Panc1 (cell line): ENCODE data around the gene IFNL3. TPM values are rescaled to one million over a fixed set of nuclear protein-coding genes. Genes with fewer than 3 reads are reported as not detected.

Experiments used
- ATAC-seq: fragments of 200-7000 bp; cut with Tn5 transposase; 2 replicates; pipeline ENCODE4 v1.9.1; 2020; ENCODE audit warnings: mild to moderate bottlenecking, moderate library complexity
- BruUV-seq: library from RNA; stranded (reverse); fragments of 400-500 nt; replicated peaks from 2 replicates; lab custom pipeline; 2021; lab: Mats Ljungman, UMichigan
- CTCF ChIA-PET: fragments of 300-600 bp; sonication (Branson Sonifier 250); formaldehyde crosslinking; loops from one replicate; lab custom pipeline; 2022; ENCODE audit warnings: antibody characterized with exemption; lab: Charles Lee
- POLR2A ChIA-PET: fragments of 300-600 bp; sonication (Branson Sonifier 250); formaldehyde crosslinking; loops from one replicate; lab custom pipeline; 2022; ENCODE audit warnings: antibody characterized with exemption; lab: Charles Lee
- DNase-seq: peaks from one replicate; pipeline ENCODE4 v3.0.0-alpha.2; 2010; ENCODE audit warnings: low read depth, low spot score
- H3K27ac ChIP-seq: 2 replicates; pipeline ENCODE4 v1.5.1; 2011; ENCODE audit warnings: mild to moderate bottlenecking, low read length, inconsistent platforms
- H3K27me3 ChIP-seq: fragments of 200-500 bp; sonication (Bioruptor generic); 2 replicates; pipeline ENCODE4 v1.6.0; 2014; ENCODE audit warnings: low read length, inconsistent platforms; ENCODE audit not compliant: control insufficient read depth, insufficient read depth
- H3K36me3 ChIP-seq: fragments of 200-500 bp; sonication (Bioruptor generic); 2 replicates; pipeline ENCODE4 v1.5.1; 2014; ENCODE audit warnings: inconsistent platforms, mild to moderate bottlenecking, low read length, moderate library complexity; ENCODE audit not compliant: control insufficient read depth, insufficient read depth
- H3K4me1 ChIP-seq: 2 replicates; pipeline ENCODE4 v1.5.1; 2011; ENCODE audit warnings: inconsistent platforms, mild to moderate bottlenecking, low read length, moderate library complexity; ENCODE audit not compliant: control insufficient read depth, insufficient read depth
- H3K4me3 ChIP-seq, 2 experiments: 2 replicates each; pipeline ENCODE4 v1.5.1; 2011 to 2012; ENCODE audit warnings: low read depth in 2 of 2, low read length in 2 of 2, mild to moderate bottlenecking in 2 of 2, inconsistent platforms in 1 of 2, moderate library complexity in 1 of 2
- H3K9me3 ChIP-seq: fragments of 200-500 bp; sonication (Bioruptor generic); 2 replicates; pipeline ENCODE4 v1.5.1; 2014; ENCODE audit warnings: low read depth, mild to moderate bottlenecking, inconsistent platforms, low read length, moderate library complexity; ENCODE audit not compliant: control insufficient read depth, insufficient read depth
- CTCF ChIP-seq: fragments of 450-650 bp; IDR thresholded peaks from 2 replicates; pipeline ENCODE4 v1.5.1; 2017; ENCODE audit warnings: mild to moderate bottlenecking
- REST ChIP-seq, 2 experiments: IDR thresholded peaks; 2 replicates each; pipeline ENCODE4 v1.6.1; 2011 to 2012; ENCODE audit warnings: low read depth in 2 of 2, control low read depth in 1 of 2, low read length in 1 of 2, mild to moderate bottlenecking in 1 of 2, moderate library complexity in 1 of 2; ENCODE audit not compliant: insufficient read depth in 1 of 2
- SIN3A ChIP-seq: IDR thresholded peaks from 2 replicates; pipeline ENCODE4 v1.6.1; 2012; ENCODE audit warnings: low read depth, mild to moderate bottlenecking, low read length, moderate library complexity, borderline replicate concordance; ENCODE audit not compliant: insufficient read depth
- TCF7L2 ChIP-seq: IDR thresholded peaks from 2 replicates; pipeline ENCODE4 v1.6.1; 2011; ENCODE audit warnings: mild to moderate bottlenecking, low read depth, low read length, inconsistent platforms
- in situ Hi-C: cut with HindIII; loops from 2 replicates; pipeline ENCODE4 v1.10.0; 2016; ENCODE audit warnings: low sequenced_read_pairs, low pct_unique_long_range_greater_than_20kb
- intact Hi-C: fragments of 100-400 bp; cut with micrococcal nuclease; formaldehyde crosslinking; loops from one replicate; pipeline ENCODE4 v1.10.0; 2022; ENCODE audit not compliant: unreplicated experiment
- total RNA-seq: library from RNA; stranded (reverse); gene quantifications from one replicate; pipeline ENCODE4 v1.2.1, GENCODE V29; 2021; ENCODE audit not compliant: unreplicated experiment

Gene IFNL3
- total RNA-seq, 1 experiment from 2014 or later = not detected

DNA sequence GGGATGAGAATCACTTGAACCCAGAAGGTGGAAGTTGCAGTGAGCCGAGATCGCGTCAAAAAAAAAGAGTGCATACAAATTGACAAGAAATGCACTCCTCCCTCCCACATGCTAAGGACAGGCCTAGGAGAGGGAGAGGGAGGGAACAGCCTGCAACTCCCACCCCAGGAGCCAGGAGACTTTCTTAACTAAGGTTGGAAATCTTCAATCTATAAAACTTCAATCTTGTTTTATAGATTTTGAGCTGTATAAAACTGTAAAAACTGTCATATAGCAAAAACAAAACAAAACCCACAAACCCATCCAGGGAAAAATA, 39.4 kb downstream of the IFNL3 start:
- intact Hi-C loops (no loop called here), in situ Hi-C loops (no loop called here)
- BruUV-seq = no TSS peak

More for the DNA sequence above, 39.4 kb downstream of the IFNL3 start:
- no peaks in the 10 kb centered on the region for H3K36me3 ChIP-seq
- H3K27me3 ChIP-seq = peaks cover 3% of the 10 kb centered on the region; the same call in 1 of the 2 replicates
- DNase-seq (no peak), ATAC-seq (no peak)
- H3K27ac ChIP-seq = no peak overlapping the region
- H3K4me3 ChIP-seq = no peak overlapping the region
- H3K4me1 ChIP-seq = peaks cover 5% of the 10 kb centered on the region
- TF ChIP-seq REST (IDR thresholded peaks at IDR 0.05; ENCODE audit: insufficient read depth in 1 of 2, low read depth in 2 of 2, low read length in 1 of 2) = no peak
- no peak for TF ChIP-seq TCF7L2
- no peak for TF ChIP-seq CTCF
- TF ChIP-seq SIN3A = no peak
- ChIA-PET CTCF (interaction anchor here (0.6 to 1.0 kb wide), 6 partner anchors 10 to 155 kb away, joined by 3 read pairs; partner anchors contain the start of gene LRFN1), POLR2A (interaction anchor here (0.6 to 1.0 kb wide), 3 partner anchors 91 to 427 kb away, joined by 3 to 7 read pairs (median 6); partner anchors contain the start of gene IFNL1)
- no peaks in the 10 kb centered on the region for H3K9me3 ChIP-seq
